Measurements from ENCODE around the gene AK1.

The AK1 gene

DNA sequence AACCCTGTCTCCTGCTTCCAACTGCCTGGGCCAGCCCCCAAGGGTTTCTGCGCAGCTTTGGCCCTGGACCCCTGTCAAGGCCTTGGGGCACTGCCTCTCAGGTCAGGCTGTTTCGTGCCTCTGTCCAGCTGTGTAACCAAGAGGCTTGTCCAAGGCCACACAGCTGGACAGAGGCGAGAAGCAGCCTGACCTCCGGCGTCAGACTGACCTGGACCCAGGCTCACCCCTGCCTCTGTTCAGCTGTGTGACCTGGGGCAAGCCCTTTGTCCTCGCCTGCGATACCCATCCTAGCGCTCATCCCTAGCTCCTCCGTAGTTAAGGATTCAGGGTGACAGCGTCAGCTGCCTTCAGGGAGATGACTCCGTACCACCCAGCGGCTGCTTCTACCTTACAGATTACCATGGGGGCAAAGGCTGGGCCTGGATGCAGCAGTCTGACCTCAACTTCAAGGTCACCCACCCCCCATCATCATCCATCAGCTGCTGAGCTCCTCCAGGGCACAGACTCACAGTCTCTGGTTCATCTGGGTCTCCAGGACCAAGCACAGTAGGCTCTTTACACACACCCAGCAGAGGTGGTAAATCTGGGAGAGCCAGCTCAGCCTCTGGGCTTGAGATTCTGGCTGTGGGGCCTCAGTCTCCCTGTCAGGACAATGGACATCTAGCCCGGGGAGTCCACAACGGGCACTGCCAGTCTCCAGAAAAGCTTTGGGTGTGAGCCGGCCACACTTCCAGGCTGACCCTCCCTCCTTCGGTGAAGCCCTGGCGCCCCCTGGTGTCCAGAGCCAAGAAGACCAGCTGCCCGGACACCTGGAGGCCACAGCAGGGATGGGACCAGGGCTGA, 7.9 kb downstream of the AK1 start:
- no peak overlapping the region for H3K4me3 ChIP-seq (ENCODE audit: low read depth, low read length)

GRCh38 chr9:127868278-127868902, 9.1 kb downstream of the AK1 start:
- H3K4me3 ChIP-seq (ENCODE audit: low read depth, low read length) = no peak overlapping the region

DNA sequence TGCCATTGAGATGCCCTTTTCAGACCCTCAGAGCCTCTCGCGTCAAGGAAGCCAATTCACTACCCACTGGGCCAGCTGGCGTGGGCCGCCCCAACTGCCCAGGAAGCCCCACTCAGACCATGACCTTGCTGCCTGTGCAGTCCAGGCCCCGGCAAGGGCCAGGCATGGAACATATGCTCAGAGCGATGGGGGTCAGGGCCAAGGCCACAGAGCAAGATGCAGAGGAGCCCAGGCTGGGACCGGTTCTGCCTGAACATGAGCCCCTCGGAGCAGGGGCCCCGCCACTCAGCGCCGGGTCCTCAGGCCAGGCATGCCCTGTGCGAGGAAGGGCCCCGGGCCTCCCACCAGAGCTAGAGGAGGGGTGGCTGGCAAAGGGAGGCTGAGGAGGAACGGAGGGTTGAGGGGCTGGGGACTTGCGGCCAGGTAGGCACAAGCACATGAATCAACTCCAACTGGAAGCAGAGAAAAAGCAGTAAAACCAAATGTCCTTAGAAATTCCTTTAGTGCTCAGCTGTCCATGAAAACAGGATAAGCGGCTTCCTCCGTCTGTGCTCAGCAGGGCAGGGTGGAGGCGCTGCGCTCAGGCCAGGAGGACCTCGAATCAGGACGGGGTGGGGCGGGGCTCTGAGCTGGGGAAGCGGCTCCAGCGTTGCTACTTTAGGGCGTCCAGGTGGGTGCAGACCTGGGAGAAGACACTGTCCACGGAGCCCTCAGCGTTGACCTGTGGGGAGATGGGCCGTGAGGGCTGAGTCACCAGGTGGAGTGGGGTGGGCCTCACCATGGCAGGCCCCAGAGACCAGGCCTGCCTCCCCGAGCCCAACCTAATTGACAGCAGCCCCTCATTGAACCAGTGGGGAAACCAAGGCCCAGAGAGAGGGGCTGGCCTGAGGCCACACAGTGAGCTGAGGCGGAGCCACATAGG, 9.9 kb downstream of the AK1 start:
- no peak overlapping the region for H3K4me3 ChIP-seq (ENCODE audit: low read depth, low read length)

DNA sequence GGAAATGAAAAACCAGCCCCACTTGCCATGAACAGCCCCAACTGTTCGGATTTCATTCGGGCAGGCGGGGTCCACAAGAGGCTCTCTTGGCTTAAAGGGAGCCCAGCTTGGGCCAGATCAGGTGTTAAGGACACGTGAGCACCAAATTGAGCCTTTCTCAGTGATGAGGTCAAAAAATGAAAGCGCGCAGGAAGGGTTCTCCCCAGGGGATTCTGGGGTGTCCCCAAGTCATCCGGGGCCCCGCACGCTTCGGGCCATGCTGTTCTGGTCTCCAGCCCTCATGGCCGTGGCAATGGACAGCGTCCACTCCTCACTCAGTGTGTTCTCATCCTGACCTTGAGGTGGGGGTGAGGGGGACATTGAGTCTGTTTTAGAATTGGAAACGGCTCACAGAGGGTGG, 10.9 kb downstream of the AK1 start:
- H3K4me3 ChIP-seq (ENCODE audit: low read depth, low read length) = no peak overlapping the region

DNA sequence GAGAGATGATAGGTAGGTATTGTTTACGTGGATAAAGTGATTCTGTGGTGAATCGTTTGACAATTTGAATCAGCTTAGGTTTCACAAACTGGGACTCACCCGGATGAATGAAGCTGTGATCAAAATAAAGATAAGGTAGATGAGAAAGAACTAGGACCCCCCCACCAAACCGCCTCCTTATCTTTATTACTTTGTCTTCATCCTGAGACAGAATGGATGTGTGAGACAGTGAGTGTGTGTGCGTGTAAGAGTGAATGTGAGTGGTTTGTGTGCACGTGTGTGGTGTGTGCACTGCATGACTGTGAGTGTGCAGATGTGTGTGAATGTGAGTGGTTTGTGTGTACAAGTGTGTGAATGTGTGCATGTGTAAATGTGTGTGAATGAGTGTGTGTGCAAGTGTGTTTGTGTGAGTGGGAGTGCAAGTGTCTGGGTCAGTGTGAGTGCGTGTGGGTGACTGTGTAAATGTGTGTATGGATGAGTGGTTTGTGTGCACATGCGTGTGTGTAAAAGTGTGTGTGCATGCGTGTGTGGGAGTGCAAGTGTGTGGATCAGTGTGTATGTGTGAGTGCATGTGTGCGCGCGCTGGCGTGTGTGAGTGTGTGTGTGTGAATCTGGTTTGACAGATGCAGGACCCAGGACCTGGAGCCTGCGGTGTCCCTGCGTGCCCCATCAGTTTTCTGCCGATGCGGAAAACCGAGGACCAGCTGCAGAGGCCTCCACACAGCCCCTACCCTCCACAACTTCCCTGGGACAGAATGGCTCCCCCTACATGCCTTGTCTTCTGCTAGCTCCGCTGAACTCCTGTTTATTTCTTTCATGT, 11.6 kb downstream of the AK1 start:
- H3K4me3 ChIP-seq (ENCODE audit: low read depth, low read length) = no peak overlapping the region

DNA sequence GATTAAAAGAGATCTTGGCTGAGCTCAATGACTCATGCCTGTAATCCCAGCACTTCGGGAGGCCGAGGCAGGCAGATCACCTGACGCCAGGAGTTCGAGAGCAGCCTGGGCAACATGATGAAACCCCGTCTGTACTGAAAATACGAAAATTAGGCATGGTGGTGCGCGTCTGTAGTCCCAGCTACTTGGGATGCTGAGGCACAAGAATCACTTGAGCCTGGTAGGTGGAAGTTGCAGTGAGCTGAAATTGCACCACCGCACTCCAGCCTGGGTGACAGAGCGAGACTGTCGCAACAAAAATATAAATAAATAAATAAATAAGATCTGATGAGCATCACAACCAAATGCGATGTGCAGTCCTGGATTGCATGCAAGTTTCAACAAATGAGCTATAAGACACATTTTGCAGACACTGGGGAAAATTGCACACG, 14.3 kb downstream of the AK1 start:
- H3K4me3 ChIP-seq (ENCODE audit: low read depth, low read length) = no peak overlapping the region

- no peak overlapping the region for H3K4me3 ChIP-seq (ENCODE audit: low read depth, low read length)
Observed at GRCh38 chr9:127862075-127863011, 15.1 kb downstream of the AK1 start.

- no peak overlapping the region for H3K4me3 ChIP-seq (ENCODE audit: low read depth, low read length)
Observed at GRCh38 chr9:127860779-127861178, 16.7 kb downstream of the AK1 start.

DNA sequence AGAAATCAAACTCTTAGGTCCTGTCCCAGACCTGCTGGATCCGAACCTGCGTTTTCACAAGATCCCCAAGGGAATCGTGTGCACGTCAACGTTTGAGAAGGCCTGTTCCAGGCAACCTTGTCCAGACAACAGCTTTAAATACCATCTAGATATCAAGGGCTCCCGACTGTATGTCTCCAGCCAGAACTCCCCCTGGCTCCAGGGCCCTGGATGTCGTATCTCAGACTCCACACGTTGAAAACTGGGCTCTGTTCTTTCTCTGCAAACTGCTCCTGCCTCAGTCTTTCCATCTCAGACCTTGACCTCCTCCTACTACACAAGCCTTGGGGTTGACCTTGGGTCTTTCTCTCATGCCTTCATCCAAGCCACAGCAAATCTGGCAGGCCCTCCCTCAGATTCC, 17.2 kb downstream of the AK1 start:
- H3K4me3 ChIP-seq (ENCODE audit: low read depth, low read length) = no peak overlapping the region

- H3K4me3 ChIP-seq (ENCODE audit: low read depth, low read length) = no peak overlapping the region
Observed at GRCh38 chr9:127858041-127858512, 19.4 kb downstream of the AK1 start.

GRCh38 chr9:127857278-127857677, 20.2 kb downstream of the AK1 start:
- H3K4me3 ChIP-seq (ENCODE audit: low read depth, low read length) = no peak overlapping the region

DNA sequence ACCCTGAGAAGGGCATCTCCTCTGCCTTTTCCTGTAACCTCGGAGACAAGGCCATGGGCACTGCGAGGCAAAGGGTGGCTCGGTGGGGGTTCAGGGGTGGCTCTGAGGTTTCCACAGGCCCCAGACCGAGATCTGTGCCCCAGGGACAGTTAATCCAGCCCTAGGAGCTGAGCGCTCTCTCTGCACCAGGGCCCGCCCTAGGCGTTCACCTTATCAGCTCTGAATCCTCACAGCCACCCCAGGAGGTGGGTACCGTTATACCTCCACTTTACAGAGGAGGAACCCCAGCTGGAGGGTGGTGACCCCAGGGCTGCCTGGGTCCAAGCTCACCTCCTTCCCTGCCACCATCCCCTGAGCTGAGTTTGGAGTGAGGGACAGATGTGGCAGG, 20.8 kb downstream of the AK1 start:
- no peak overlapping the region for H3K4me3 ChIP-seq (ENCODE audit: low read depth, low read length)

GRCh38 chr9:127856094-127856728, 21.3 kb downstream of the AK1 start:
- no peak overlapping the region for H3K4me3 ChIP-seq (ENCODE audit: low read depth, low read length)

- no peak overlapping the region for H3K4me3 ChIP-seq (ENCODE audit: low read depth, low read length)
Observed at GRCh38 chr9:127855522-127855921, 22.0 kb downstream of the AK1 start.

GRCh38 chr9:127854960-127855359, 22.5 kb downstream of the AK1 start:
- no peak overlapping the region for H3K4me3 ChIP-seq (ENCODE audit: low read depth, low read length)

- no peak within 1 kb of the TSS for H3K4me3 ChIP-seq (ENCODE audit: low read depth, low read length)
Observed at GRCh38 chr9:127854184-127854806, 23.2 kb downstream of the AK1 start, which contains the start of gene ENG. ENG (minus strand) TSS chr9:127854658; CDS start chr9:127854355, 303 bp downstream.

DNA sequence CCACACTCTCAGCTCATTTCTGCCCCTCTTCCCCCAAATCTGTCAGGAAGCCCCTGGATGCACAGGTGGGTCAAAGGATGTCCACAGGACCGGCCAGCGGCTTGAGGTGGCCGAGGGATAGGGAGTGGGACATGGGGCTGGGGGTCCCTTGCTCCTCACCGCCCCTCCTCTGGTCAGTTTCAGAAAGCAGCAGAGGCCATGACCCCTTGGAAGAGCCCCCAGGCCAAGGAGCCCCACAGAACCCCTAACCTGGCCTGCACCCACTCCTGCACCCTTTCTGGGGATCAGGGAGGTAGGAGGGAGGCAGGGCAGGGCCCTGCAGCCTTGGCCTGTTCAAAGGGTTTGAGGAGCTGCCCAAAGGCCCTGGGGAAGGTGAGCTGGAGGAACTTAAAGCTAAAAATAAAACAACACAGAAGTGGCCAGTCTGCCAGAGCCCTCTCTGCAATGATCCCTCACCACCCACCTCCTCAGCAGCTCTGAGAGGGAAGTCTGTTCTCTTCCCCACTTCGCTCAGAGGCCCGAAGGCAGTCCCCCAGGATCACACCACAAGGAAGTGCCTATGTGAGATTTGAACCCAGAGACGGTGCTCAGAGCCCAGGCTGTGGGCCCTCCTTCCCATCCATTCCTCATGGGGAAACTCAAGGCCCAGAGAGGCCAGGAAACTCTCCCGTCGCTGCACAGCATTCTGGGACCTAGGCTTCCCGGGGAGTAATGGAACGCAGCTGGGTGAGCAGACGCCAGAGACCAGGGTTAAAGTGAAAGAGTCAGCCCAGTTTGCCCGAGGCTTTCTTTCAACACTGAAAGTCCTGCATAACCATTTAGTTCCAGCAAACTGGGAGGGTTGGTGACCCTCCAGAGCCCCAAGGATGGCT, 23.9 kb downstream of the AK1 start:
- H3K4me3 ChIP-seq (ENCODE audit: low read depth, low read length) = no peak overlapping the region
